Panc1 (cell line): ENCODE data around the gene PIK3R5. TPM values are rescaled to one million over a fixed set of nuclear protein-coding genes. Genes with fewer than 3 reads are reported as not detected.

Experiments
- ATAC-seq: fragments of 200-7000 bp; cut with Tn5 transposase; 2 replicates; pipeline ENCODE4 v1.9.1; 2020; ENCODE audit warnings: mild to moderate bottlenecking, moderate library complexity
- BruUV-seq: library from RNA; stranded (reverse); fragments of 400-500 nt; replicated peaks from 2 replicates; lab custom pipeline; 2021; lab: Mats Ljungman, UMichigan
- CTCF ChIA-PET: fragments of 300-600 bp; sonication (Branson Sonifier 250); formaldehyde crosslinking; loops from one replicate; lab custom pipeline; 2022; ENCODE audit warnings: antibody characterized with exemption; lab: Charles Lee
- POLR2A ChIA-PET: fragments of 300-600 bp; sonication (Branson Sonifier 250); formaldehyde crosslinking; loops from one replicate; lab custom pipeline; 2022; ENCODE audit warnings: antibody characterized with exemption; lab: Charles Lee
- DNase-seq: peaks from one replicate; pipeline ENCODE4 v3.0.0-alpha.2; 2010; ENCODE audit warnings: low read depth, low spot score
- H3K27ac ChIP-seq: 2 replicates; pipeline ENCODE4 v1.5.1; 2011; ENCODE audit warnings: mild to moderate bottlenecking, low read length, inconsistent platforms
- H3K27me3 ChIP-seq: fragments of 200-500 bp; sonication (Bioruptor generic); 2 replicates; pipeline ENCODE4 v1.6.0; 2014; ENCODE audit warnings: low read length, inconsistent platforms; ENCODE audit not compliant: control insufficient read depth, insufficient read depth
- H3K36me3 ChIP-seq: fragments of 200-500 bp; sonication (Bioruptor generic); 2 replicates; pipeline ENCODE4 v1.5.1; 2014; ENCODE audit warnings: inconsistent platforms, mild to moderate bottlenecking, low read length, moderate library complexity; ENCODE audit not compliant: control insufficient read depth, insufficient read depth
- H3K4me1 ChIP-seq: 2 replicates; pipeline ENCODE4 v1.5.1; 2011; ENCODE audit warnings: inconsistent platforms, mild to moderate bottlenecking, low read length, moderate library complexity; ENCODE audit not compliant: control insufficient read depth, insufficient read depth
- H3K4me3 ChIP-seq, 2 experiments: 2 replicates each; pipeline ENCODE4 v1.5.1; 2011 to 2012; ENCODE audit warnings: low read depth in 2 of 2, low read length in 2 of 2, mild to moderate bottlenecking in 2 of 2, inconsistent platforms in 1 of 2, moderate library complexity in 1 of 2
- H3K9me3 ChIP-seq: fragments of 200-500 bp; sonication (Bioruptor generic); 2 replicates; pipeline ENCODE4 v1.5.1; 2014; ENCODE audit warnings: low read depth, mild to moderate bottlenecking, inconsistent platforms, low read length, moderate library complexity; ENCODE audit not compliant: control insufficient read depth, insufficient read depth
- CTCF ChIP-seq: fragments of 450-650 bp; IDR thresholded peaks from 2 replicates; pipeline ENCODE4 v1.5.1; 2017; ENCODE audit warnings: mild to moderate bottlenecking
- POLR2AphosphoS5 ChIP-seq: IDR thresholded peaks from 2 replicates; pipeline ENCODE4 v1.6.1; 2012; ENCODE audit warnings: mild to moderate bottlenecking, low read depth, low read length, moderate library complexity
- REST ChIP-seq, 2 experiments: IDR thresholded peaks; 2 replicates each; pipeline ENCODE4 v1.6.1; 2011 to 2012; ENCODE audit warnings: low read depth in 2 of 2, control low read depth in 1 of 2, low read length in 1 of 2, mild to moderate bottlenecking in 1 of 2, moderate library complexity in 1 of 2; ENCODE audit not compliant: insufficient read depth in 1 of 2
- SIN3A ChIP-seq: IDR thresholded peaks from 2 replicates; pipeline ENCODE4 v1.6.1; 2012; ENCODE audit warnings: low read depth, mild to moderate bottlenecking, low read length, moderate library complexity, borderline replicate concordance; ENCODE audit not compliant: insufficient read depth
- TCF7L2 ChIP-seq: IDR thresholded peaks from 2 replicates; pipeline ENCODE4 v1.6.1; 2011; ENCODE audit warnings: mild to moderate bottlenecking, low read depth, low read length, inconsistent platforms
- in situ Hi-C: cut with HindIII; loops from 2 replicates; pipeline ENCODE4 v1.10.0; 2016; ENCODE audit warnings: low sequenced_read_pairs, low pct_unique_long_range_greater_than_20kb
- intact Hi-C: fragments of 100-400 bp; cut with micrococcal nuclease; formaldehyde crosslinking; loops from one replicate; pipeline ENCODE4 v1.10.0; 2022; ENCODE audit not compliant: unreplicated experiment
- total RNA-seq: library from RNA; stranded (reverse); gene quantifications from one replicate; pipeline ENCODE4 v1.2.1, GENCODE V29; 2021; ENCODE audit not compliant: unreplicated experiment

The PIK3R5 gene
- total RNA-seq, 1 experiment from 2014 or later: 0.15 TPM

- no peak for DNase-seq
- H3K27ac ChIP-seq: no peak overlapping the region
- no peak for TF ChIP-seq CTCF
- no peaks in the 10 kb centered on the region for H3K4me1 ChIP-seq
- H3K4me3 ChIP-seq: no peak overlapping the region
- no peaks in the 10 kb centered on the region for H3K9me3 ChIP-seq
- no peaks in the 10 kb centered on the region; the same call in 1 of the 2 replicates for H3K27me3 ChIP-seq
- in situ Hi-C loops: no loop called here
- no peaks in the 10 kb centered on the region for H3K36me3 ChIP-seq
- ChIA-PET CTCF (no interaction called here), POLR2A (no interaction called here)
- intact Hi-C loops: no loop called here
- ATAC-seq: no peak
- BruUV-seq: no TSS peak
Measured at GRCh38 chr17:8951206-8951605, 14.3 kb downstream of the PIK3R5 start.

DNA sequence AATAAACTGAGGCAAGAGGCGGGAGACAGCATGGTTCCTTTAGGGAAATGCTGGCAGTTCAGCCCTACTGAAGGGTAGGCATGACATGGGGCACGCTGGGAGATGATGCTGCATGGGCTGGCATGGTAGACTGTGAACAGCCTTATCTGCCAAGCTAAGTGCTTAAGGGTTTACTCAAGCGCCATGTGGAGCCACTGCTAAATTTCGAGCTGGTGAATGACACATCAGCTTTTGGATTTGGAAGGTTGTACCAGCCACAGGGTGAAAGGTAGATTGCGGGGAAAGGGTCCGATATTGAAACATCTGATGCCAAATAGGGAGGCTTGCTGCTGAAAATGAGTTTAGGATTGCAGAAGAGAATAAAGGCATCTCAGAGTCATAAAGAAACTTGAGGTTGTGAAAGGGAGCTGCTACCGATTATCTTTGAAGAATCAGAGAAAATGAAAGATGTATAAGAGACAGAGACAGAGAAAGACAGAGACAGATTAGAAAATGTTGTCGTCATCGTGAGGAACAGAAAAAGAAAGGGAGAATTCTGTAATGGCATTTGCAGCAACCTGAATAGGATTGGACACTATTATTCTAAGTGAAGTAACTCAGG, 16.3 kb downstream of the PIK3R5 start:
- in situ Hi-C loops (no loop called here), intact Hi-C loops (no loop called here)
- BruUV-seq: no TSS peak
- TF ChIP-seq TCF7L2: no peak
- no peak for TF ChIP-seq SIN3A
- TF ChIP-seq REST (IDR thresholded peaks at IDR 0.05; ENCODE audit: insufficient read depth in 1 of 2, low read depth in 2 of 2, low read length in 1 of 2): no peak
- no peak for TF ChIP-seq POLR2AphosphoS5
- no peak for TF ChIP-seq CTCF
- ChIA-PET POLR2A (interaction anchor here (0.7 kb wide), 1 partner anchor 609 kb away, joined by 3 read pairs; no protein-coding TSS in a partner anchor), CTCF (no interaction called here)
- ATAC-seq (no peak), DNase-seq (no peak)
- no peaks in the 10 kb centered on the region for H3K9me3 ChIP-seq
- no peaks in the 10 kb centered on the region for H3K36me3 ChIP-seq
- H3K27ac ChIP-seq: no peak overlapping the region
- no peak overlapping the region for H3K4me3 ChIP-seq
- no peaks in the 10 kb centered on the region for H3K4me1 ChIP-seq
- no peaks in the 10 kb centered on the region; the same call in 1 of the 2 replicates for H3K27me3 ChIP-seq
